ENCODE measurements around the gene AQP5. TPM values are rescaled to one million over a fixed set of nuclear protein-coding genes. Genes with fewer than 3 reads are reported as not detected.

AQP5 gene
- total and polyA plus RNA-seq, 2 donors = 0.32 to 1.4 TPM

DNA sequence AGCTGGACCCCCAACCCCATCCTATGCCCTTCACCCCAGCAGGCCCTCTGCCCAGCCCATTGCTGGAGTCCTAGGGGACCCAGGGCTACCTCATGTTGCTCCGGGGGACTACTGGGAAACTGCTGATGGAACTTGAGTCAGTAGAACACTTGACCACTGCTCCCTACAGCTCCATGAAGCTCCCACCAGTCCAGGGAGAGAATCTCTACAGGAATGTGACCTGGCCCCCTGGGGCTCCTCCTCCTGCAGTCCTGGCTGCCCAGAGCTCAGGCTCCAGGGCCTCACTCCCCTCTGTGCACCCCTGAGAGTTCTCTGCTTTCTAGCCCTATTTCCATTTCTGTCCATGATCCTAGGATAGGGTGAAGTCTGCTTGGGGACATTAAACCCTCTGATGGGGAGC lies 22.0 kb upstream of the AQP5 start:
- Histone ChIP-seq H3K36me3 (ENCODE audit: insufficient read depth) (no peaks in the 10 kb centered on the region), H3K4me3 (ENCODE audit: low read depth, low read length) (no peak overlapping the region), H3K4me1 (ENCODE audit: insufficient read depth) (no peaks in the 10 kb centered on the region), H3K27ac (ENCODE audit: low read depth) (no peak overlapping the region)
- 100% methylated on average over 1 of the region's 1 CpG for WGBS
- no peak for DNase-seq (ENCODE audit: extremely low spot score)

DNA sequence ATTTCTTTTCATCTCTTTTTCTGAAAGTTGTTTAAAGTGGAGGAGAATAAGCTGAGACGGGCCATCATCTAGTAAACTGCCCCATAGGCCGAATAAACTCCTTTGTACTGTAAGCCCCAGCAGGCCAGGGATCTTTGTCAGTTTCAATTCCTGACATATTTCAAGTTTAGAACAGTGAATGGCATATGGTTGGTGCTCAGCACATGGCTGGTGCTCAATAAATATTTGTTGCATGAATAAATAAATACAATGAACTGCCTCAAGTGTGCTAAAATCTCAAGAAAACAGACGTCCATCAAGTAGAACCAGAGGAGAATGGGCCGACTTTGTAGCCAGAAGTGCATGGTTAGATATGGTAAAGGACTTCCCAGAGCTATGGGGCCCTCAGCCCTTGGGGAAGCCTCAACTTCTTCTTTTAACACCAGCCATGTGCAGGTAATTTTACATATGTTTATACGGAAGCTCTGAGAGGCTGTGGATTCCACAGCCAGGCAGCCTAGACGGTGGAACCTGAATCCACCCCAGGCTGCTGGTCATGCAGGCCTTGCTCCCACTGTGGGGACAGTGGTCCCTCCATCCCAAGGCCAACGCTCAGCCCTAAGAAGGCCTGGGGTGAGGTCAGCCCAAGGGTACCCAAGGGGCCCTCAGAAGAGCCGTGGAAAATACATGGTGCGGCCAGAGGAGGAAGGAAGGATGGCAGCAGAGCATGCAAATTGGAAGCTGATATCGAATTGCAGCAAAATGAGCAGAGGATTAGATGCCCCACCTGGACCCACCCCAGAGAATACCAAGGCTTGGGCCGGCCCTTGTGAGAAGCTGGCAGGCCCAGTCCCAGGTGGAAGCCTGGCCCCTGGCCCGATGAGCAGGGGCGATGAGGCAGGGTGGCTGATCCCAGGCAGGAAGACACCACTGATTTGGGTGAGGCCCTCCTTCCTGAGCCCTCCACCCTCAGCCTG lies 19.8 kb upstream of the AQP5 start:
- no peak for DNase-seq (ENCODE audit: extremely low spot score)

DNA sequence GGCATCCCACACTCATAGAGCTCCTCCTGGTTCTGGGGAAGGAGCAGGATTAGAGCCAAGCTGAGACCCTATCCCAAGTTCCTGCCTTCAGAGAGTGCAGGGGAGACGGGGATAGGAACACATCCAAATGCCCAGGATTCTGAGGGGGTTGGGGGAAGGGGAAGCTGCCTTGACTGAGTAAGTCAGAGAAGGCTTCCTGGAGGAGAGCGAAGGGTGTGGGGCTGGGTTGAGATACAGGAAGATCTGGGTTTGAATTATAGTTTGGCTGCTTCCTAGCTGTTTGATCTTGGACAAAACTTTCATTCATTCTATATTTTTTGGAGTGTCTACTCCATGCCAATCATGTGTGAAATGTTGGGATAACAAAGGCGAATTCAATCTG lies 19.2 kb upstream of the AQP5 start:
- Histone ChIP-seq H3K4me3 (ENCODE audit: low read depth, low read length) (no peak overlapping the region), H3K4me1 (ENCODE audit: insufficient read depth) (no peaks in the 10 kb centered on the region), H3K36me3 (ENCODE audit: insufficient read depth) (no peaks in the 10 kb centered on the region), H3K27ac (ENCODE audit: low read depth) (no peak overlapping the region)
- 99% methylated on average over 3 of the region's 3 CpGs for WGBS
- no peak for DNase-seq (ENCODE audit: extremely low spot score)

More for the DNA sequence above, 19.8 kb upstream of the AQP5 start:
- no peak overlapping the region for H3K4me3 ChIP-seq (ENCODE audit: low read depth, low read length)
- WGBS = 86% methylated on average over 13 of the region's 13 CpGs
- H3K27ac ChIP-seq (ENCODE audit: low read depth) = no peak overlapping the region
- H3K4me1 ChIP-seq (ENCODE audit: insufficient read depth) = no peaks in the 10 kb centered on the region
- H3K36me3 ChIP-seq (ENCODE audit: insufficient read depth) = no peaks in the 10 kb centered on the region

DNA sequence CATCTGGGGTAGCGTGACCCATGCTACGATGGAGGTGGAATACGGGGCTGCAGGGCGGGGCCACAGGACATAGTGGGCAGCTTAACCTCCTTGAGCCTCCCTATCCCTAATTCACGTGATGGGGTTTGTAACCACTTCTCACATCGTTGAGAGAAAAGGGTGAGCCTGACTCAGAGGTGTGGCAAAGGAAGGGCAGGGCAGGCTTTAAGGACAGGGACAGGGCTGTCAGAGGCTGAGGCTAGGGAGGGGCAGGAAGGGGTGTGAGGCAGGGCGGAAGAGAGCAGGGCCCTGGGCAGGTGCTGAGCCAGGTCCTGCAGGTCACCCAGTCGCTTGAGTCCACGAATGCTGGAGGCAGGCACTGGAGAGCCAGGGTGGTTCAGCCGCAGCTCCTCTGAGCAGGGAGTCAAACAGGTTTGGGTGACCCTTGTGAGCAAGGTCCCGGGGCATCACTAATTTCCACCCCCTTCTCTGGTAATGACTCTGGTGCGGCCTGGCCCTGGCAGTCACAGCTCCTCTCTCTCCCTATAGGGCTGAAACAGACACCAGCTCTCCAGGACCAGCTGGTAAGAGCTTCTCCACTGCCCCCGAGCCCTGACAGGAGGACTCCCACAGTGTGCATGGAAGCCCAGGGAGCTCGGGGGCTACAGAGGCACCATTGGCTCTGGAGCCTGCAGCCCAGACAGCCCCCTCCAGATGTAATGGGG lies 18.6 kb upstream of the AQP5 start:
- H3K36me3 ChIP-seq (ENCODE audit: insufficient read depth) = no peaks in the 10 kb centered on the region
- no peak for DNase-seq (ENCODE audit: extremely low spot score)
- WGBS = 79% methylated on average over 14 of the region's 14 CpGs
- H3K4me1 ChIP-seq (ENCODE audit: insufficient read depth) = no peaks in the 10 kb centered on the region
- no peak overlapping the region for H3K4me3 ChIP-seq (ENCODE audit: low read depth, low read length)
- H3K27ac ChIP-seq (ENCODE audit: low read depth) = no peak overlapping the region

DNA sequence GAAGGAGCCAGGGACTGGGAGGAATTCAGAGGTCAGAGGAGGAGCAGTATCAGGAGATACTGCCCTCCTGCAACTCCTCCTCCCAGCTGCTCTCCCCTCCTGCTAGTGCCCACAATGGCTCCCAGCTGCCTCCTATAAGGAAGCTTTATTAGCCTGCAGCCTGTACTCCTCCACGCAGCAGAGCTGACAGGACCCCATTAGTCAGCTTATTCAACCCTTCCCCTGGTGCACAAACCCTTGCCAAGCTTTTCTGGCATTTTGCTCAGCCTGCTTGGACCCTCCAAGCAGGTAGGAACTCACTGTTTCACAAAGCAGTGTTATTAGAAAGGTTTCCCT lies 18.1 kb upstream of the AQP5 start:
- 91% methylated on average over 1 of the region's 1 CpG for WGBS
- no peaks in the 10 kb centered on the region for H3K4me1 ChIP-seq (ENCODE audit: insufficient read depth)
- no peak for DNase-seq (ENCODE audit: extremely low spot score)
- H3K36me3 ChIP-seq (ENCODE audit: insufficient read depth) = no peaks in the 10 kb centered on the region
- no peak overlapping the region for H3K4me3 ChIP-seq (ENCODE audit: low read depth, low read length)
- H3K27ac ChIP-seq (ENCODE audit: low read depth) = no peak overlapping the region

DNA sequence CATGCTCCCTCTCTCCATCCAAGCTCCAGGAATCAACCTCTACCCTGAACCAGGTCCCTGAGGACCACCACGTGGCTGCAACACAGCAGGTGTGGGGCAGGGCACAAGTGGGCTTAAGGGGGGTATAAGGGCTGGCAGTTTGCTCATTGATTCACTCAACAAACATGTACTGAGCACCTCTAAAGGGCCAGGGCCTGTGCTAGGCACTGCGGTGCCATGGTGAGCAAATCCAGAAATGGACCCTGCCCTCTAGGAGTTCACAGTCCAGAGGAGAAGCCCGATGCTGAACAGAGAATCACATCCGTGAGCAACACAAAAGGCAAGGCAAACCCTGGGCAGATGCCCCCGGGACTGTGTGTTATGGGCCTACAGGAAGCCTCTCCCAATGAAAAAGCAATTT lies 17.6 kb upstream of the AQP5 start:
- no peak for DNase-seq (ENCODE audit: extremely low spot score)
- Histone ChIP-seq H3K4me1 (ENCODE audit: insufficient read depth) (no peaks in the 10 kb centered on the region), H3K36me3 (ENCODE audit: insufficient read depth) (no peaks in the 10 kb centered on the region), H3K4me3 (ENCODE audit: low read depth, low read length) (no peak overlapping the region), H3K27ac (ENCODE audit: low read depth) (no peak overlapping the region)
- 94% methylated on average over 5 of the region's 5 CpGs for WGBS

DNA sequence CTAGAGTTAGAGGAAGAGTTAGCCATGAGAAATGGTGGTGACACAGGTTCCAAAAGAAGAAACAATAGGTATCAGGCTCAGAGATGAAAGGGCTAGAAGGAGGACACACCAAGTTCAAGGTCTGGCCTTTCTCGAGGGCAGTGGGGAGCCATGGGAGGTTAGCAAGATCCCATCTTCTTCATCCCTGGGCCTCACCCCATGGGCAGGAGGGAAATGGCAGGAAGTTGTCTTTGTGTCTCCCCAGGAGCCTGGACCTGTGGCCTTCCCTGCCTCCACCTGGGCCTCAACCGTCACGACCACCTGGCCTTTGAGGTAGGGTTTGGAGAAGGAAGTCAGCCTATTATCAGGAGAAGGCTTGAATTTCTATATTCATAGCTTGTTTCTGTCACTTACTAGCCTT lies 17.0 kb upstream of the AQP5 start:
- WGBS = 98% methylated on average over 3 of the region's 3 CpGs
- DNase-seq (ENCODE audit: extremely low spot score) = no peak

DNA sequence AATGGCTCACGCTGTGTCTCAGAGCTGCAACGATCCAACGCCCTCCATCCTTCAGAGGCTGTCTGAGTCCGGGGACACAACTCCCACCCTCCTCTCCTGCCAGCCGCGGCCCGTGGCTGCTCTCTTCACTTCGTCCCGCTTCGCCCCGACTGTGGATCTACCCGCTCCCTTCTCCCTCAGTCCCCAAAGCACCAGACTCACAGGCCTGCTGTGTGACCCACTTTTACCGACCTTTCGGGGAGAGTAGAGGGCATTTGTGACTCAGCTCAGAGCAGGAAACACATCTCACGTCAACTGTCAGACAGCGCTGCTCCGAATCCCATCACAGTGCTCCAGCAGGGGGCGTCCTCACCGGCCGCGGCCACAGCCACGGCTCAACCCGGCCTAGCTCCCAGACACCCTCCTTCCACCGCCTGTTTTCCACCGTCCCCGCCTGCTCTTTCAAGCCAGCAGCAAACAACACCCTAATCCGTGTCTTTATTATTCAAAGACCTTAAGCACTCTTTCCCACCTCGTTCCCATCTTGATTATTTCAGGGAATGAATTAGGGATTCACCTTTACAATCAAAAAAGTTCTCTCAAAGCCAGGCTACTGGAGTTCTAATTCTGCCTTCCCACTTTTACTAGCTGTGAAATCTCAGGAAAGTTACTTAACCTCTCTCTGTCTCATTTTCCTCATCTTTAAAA lies 16.1 kb upstream of the AQP5 start:
- no peaks in the 10 kb centered on the region for H3K4me1 ChIP-seq (ENCODE audit: insufficient read depth)
- WGBS = 12% methylated on average over 28 of the region's 28 CpGs
- H3K27ac ChIP-seq (ENCODE audit: low read depth) = no peak overlapping the region
- no peaks in the 10 kb centered on the region for H3K36me3 ChIP-seq (ENCODE audit: insufficient read depth)
- DNase-seq (ENCODE audit: extremely low spot score) = no peak
- no peak overlapping the region for H3K4me3 ChIP-seq (ENCODE audit: low read depth, low read length)

More for the DNA sequence above, 17.0 kb upstream of the AQP5 start:
- H3K36me3 ChIP-seq (ENCODE audit: insufficient read depth) = no peaks in the 10 kb centered on the region
- H3K4me3 ChIP-seq (ENCODE audit: low read depth, low read length) = no peak overlapping the region
- no peak overlapping the region for H3K27ac ChIP-seq (ENCODE audit: low read depth)
- no peaks in the 10 kb centered on the region for H3K4me1 ChIP-seq (ENCODE audit: insufficient read depth)

DNA sequence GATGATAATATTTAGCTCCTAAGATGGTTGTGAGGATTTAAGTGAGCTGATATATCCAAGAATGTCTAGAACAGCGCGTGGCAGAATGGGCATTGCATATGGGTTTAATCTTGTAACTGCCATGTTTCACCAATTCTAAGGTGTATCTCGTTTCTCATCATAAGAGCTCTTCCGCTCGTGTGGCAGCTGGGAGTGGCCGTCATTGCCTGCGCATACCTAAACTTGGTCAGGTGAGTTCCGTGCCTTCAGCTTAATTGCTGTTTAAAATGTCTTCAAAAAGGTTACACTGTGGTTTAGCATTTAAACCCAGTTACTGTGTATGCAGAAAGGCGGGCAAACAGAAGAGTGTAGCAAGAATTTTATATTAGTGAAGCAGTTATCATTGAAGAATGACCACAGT lies 15.6 kb upstream of the AQP5 start:
- DNase-seq (ENCODE audit: extremely low spot score) = no peak
- no peaks in the 10 kb centered on the region for H3K4me1 ChIP-seq (ENCODE audit: insufficient read depth)
- no peak overlapping the region for H3K27ac ChIP-seq (ENCODE audit: low read depth)
- H3K36me3 ChIP-seq (ENCODE audit: insufficient read depth) = no peaks in the 10 kb centered on the region
- WGBS = 89% methylated on average over 9 of the region's 9 CpGs
- H3K4me3 ChIP-seq (ENCODE audit: low read depth, low read length) = no peak overlapping the region

DNA sequence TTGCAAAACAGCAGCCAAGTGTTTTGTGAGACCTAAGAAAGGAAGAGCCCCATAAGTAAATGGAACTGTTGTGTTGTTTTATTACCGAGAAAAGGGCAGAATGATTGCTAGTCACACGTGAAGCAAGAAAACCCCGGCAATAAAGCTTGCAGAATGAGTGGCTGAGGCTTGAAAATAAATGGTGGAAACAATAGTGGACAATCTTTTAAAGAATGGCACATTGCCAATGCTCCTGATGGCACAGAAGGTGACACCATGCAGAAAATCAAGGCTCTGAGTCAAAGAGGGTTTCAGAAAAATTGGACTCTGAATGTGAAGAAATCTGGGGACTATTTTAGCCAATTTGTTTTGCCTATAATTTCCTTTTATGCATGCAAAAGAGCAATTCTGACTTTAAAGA lies 15.2 kb upstream of the AQP5 start:
- WGBS = 82% methylated on average over 3 of the region's 3 CpGs

DNA sequence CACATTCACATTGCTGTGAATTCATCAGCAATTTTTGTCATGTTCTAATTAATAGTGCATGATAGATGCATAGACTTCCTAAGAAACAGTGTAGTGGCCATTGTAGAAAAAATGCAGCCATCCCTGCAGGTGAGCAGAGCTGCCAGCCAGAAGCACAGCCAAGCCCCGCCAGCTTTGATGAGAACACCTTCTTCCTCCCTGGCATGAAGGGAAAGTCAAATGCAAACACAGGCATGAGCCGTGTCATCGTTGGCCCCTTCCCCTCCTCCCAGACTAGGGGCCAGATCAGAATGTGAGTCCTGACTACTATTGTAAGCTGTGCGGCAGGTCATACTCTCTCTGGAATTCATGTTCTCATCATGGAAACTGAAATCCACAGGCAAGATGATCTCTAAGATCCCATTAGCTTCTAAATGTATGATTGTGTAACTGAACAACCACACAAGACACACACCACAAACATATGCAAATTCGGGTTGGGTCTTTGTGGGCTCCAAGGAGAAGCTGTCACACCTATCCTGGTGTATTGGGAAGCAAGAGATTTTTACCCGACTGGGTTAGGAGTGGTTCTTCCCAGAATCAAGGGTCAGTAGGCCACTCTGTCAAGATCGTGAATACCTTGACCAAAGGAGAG lies 14.0 kb upstream of the AQP5 start:
- Histone ChIP-seq H3K36me3 (ENCODE audit: insufficient read depth) (no peaks in the 10 kb centered on the region), H3K4me3 (ENCODE audit: low read depth, low read length) (no peak overlapping the region), H3K4me1 (ENCODE audit: insufficient read depth) (no peaks in the 10 kb centered on the region), H3K27ac (ENCODE audit: low read depth) (no peak overlapping the region)
- no peak for DNase-seq (ENCODE audit: extremely low spot score)
- 83% methylated on average over 7 of the region's 7 CpGs for WGBS

More for the DNA sequence above, 15.2 kb upstream of the AQP5 start:
- no peak for DNase-seq (ENCODE audit: extremely low spot score)
- no peaks in the 10 kb centered on the region for H3K36me3 ChIP-seq (ENCODE audit: insufficient read depth)
- H3K27ac ChIP-seq (ENCODE audit: low read depth) = no peak overlapping the region
- no peak overlapping the region for H3K4me3 ChIP-seq (ENCODE audit: low read depth, low read length)
- no peaks in the 10 kb centered on the region for H3K4me1 ChIP-seq (ENCODE audit: insufficient read depth)

DNA sequence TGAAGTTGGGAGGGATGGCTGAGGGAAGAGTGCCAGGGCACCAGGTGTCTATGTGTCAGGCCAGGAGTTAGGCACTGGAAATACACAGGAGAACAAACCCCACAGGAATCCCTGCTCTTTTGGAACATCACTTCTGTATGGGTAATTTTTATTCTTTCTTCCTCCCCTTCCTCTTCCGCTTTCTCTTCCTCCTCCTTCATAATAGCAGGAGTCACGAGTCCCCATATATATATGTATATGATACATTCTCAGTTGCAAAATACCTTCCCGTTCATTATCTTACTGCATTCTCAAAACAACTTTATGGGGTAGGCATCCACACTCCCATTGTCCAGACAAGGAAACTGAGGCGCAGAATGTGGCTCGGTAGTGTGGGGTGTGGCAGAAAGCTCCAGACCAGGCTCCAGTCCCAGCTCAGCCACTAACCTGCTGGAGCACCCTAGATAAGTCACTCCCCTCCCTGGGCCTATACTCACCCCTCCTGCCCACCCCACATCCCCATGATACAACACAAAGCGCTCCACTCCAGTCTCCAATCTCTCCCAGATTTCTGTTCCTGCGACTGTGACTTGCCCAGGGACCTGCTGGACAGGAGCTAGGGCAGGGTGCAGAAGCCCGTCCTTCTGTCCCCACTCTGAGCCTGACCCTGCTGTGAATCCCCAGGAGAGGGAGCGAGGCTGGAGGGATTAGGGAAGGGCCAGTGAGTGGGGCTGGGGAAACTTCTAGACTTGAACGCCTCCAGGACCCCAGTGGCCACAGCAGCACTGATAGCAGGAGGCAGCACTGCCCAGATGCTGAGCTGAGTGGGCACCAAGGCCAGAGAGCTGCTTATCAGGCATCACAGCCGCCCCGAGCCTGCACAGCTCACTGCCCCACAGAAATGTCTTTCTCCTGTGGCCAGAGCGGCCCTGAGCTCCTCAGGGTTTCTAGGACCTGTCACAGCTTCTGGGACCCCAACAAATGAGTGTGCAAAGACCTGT lies 12.5 kb upstream of the AQP5 start:
- H3K27ac ChIP-seq (ENCODE audit: low read depth) = no peak overlapping the region
- no peak for DNase-seq (ENCODE audit: extremely low spot score)
- H3K36me3 ChIP-seq (ENCODE audit: insufficient read depth) = no peaks in the 10 kb centered on the region
- no peaks in the 10 kb centered on the region for H3K4me1 ChIP-seq (ENCODE audit: insufficient read depth)
- 90% methylated on average over 13 of the region's 13 CpGs for WGBS
- H3K4me3 ChIP-seq (ENCODE audit: low read depth, low read length) = no peak overlapping the region

Data from urinary bladder (tissue), 4 donors.